ENCODE data around the gene CSF3R. TPM values are rescaled to one million over a fixed set of nuclear protein-coding genes. Genes with fewer than 3 reads are reported as not detected.

Gene CSF3R
- total and polyA plus RNA-seq, 2 experiments from 2014 or later = not detected

DNA sequence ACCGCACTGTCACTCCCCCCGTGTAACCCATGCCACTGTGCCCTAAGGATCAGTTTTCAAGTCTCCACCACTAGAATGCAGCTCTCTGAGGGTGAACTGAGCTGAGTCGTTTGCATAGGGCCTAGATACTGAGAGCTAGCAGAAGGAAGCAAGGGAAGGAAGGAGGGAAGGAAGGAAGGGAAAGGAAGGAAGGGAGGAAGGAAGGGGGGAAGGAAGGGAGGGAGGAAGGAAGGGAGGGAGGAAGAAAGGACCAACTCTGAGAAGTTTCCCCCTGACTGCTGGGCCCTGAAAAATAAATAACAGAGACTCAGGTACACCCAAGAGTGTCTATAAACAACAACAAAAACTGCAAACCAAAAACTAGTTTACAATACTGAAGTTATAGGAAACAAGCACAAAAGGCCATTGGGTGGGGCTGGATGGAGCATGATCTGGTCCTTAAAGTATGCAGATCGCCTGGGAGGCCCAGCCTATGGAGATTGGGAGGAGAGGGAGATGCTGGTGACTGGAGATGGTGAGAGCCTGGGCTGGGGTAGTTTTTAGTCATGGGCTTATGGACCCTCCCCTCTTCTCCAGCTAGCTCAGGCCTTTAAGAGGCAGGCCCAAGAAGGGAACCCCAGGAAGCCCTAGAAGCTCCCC, 16.9 kb downstream of the CSF3R start:
- Mint-ChIP-seq H3K36me3 (ENCODE audit: low read depth) (peaks cover 20% of the 10 kb centered on the region), H3K4me1 (peaks cover 23% of the 10 kb centered on the region), H3K27ac (no peak overlapping the region), H3K4me3 (peak overlapping the region; percentile 97; the same call in 2 of the 3 replicates), H3K9me3 (no peaks in the 10 kb centered on the region), H3K27me3 (ENCODE audit: insufficient read depth, low read depth, poor library complexity) (peaks cover 42% of the 10 kb centered on the region)
- peak overlapping the region; percentile 75 for H3K4me2 ChIP-seq
- no peak overlapping the region for H2AFZ ChIP-seq
- H3K36me3 ChIP-seq (ENCODE audit: insufficient read depth) = peaks cover 5% of the 10 kb centered on the region; the same call in 1 of the 2 replicates
- 0 out of 2 replicates have a peak, but pooled peaks cover 5% of the 10 kb centered on the region for H4K20me1 ChIP-seq (replicated peaks; ENCODE audit: insufficient read depth)
- ATAC-seq = no peak
- H3F3A ChIP-seq (replicated peaks; ENCODE audit: low read depth) = peaks cover 5% of the 10 kb centered on the region
- H3K27ac ChIP-seq (ENCODE audit: low read depth) = no peak overlapping the region
- H3K4me3 ChIP-seq = no peak overlapping the region
- peaks cover 50% of the 10 kb centered on the region for H3K27me3 ChIP-seq (ENCODE audit: insufficient read depth)
- no peak for DNase-seq (ENCODE audit: low spot score)
- no peaks in the 10 kb centered on the region for H3K9me2 ChIP-seq (ENCODE audit: insufficient read depth)
- H3K4me1 ChIP-seq (ENCODE audit: insufficient read depth) = peaks cover 12% of the 10 kb centered on the region; the same call in 1 of the 2 replicates
- H3K79me2 ChIP-seq (replicated peaks; ENCODE audit: insufficient read depth) = peaks cover 7% of the 10 kb centered on the region; the same call in 1 of the 2 replicates
- TF ChIP-seq ZNF331 (CRISPR knock-in tag; IDR thresholded peaks at IDR 0.05; ENCODE audit: low read depth) (no peak), EZH2phosphoT487 (IDR thresholded peaks at IDR 0.05; ENCODE audit: unreplicated experiment) (no peak), STAT1 (IDR thresholded peaks at IDR 0.05; ENCODE audit: unreplicated experiment) (no peak), JUNB (IDR thresholded peaks at IDR 0.05; ENCODE audit: unreplicated experiment) (no peak), CREB1 (CRISPR knock-in tag; IDR thresholded peaks at IDR 0.05; ENCODE audit: low read depth) (no peak)
- TF ChIP-seq, protein P1, sequence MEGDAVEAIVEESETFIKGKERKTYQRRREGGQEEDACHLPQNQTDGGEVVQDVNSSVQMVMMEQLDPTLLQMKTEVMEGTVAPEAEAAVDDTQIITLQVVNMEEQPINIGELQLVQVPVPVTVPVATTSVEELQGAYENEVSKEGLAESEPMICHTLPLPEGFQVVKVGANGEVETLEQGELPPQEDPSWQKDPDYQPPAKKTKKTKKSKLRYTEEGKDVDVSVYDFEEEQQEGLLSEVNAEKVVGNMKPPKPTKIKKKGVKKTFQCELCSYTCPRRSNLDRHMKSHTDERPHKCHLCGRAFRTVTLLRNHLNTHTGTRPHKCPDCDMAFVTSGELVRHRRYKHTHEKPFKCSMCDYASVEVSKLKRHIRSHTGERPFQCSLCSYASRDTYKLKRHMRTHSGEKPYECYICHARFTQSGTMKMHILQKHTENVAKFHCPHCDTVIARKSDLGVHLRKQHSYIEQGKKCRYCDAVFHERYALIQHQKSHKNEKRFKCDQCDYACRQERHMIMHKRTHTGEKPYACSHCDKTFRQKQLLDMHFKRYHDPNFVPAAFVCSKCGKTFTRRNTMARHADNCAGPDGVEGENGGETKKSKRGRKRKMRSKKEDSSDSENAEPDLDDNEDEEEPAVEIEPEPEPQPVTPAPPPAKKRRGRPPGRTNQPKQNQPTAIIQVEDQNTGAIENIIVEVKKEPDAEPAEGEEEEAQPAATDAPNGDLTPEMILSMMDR (conservative IDR thresholded peaks at IDR 0.05; ENCODE audit: low read depth in 2 of 2) = no peak
- TF ChIP-seq, protein P2, sequence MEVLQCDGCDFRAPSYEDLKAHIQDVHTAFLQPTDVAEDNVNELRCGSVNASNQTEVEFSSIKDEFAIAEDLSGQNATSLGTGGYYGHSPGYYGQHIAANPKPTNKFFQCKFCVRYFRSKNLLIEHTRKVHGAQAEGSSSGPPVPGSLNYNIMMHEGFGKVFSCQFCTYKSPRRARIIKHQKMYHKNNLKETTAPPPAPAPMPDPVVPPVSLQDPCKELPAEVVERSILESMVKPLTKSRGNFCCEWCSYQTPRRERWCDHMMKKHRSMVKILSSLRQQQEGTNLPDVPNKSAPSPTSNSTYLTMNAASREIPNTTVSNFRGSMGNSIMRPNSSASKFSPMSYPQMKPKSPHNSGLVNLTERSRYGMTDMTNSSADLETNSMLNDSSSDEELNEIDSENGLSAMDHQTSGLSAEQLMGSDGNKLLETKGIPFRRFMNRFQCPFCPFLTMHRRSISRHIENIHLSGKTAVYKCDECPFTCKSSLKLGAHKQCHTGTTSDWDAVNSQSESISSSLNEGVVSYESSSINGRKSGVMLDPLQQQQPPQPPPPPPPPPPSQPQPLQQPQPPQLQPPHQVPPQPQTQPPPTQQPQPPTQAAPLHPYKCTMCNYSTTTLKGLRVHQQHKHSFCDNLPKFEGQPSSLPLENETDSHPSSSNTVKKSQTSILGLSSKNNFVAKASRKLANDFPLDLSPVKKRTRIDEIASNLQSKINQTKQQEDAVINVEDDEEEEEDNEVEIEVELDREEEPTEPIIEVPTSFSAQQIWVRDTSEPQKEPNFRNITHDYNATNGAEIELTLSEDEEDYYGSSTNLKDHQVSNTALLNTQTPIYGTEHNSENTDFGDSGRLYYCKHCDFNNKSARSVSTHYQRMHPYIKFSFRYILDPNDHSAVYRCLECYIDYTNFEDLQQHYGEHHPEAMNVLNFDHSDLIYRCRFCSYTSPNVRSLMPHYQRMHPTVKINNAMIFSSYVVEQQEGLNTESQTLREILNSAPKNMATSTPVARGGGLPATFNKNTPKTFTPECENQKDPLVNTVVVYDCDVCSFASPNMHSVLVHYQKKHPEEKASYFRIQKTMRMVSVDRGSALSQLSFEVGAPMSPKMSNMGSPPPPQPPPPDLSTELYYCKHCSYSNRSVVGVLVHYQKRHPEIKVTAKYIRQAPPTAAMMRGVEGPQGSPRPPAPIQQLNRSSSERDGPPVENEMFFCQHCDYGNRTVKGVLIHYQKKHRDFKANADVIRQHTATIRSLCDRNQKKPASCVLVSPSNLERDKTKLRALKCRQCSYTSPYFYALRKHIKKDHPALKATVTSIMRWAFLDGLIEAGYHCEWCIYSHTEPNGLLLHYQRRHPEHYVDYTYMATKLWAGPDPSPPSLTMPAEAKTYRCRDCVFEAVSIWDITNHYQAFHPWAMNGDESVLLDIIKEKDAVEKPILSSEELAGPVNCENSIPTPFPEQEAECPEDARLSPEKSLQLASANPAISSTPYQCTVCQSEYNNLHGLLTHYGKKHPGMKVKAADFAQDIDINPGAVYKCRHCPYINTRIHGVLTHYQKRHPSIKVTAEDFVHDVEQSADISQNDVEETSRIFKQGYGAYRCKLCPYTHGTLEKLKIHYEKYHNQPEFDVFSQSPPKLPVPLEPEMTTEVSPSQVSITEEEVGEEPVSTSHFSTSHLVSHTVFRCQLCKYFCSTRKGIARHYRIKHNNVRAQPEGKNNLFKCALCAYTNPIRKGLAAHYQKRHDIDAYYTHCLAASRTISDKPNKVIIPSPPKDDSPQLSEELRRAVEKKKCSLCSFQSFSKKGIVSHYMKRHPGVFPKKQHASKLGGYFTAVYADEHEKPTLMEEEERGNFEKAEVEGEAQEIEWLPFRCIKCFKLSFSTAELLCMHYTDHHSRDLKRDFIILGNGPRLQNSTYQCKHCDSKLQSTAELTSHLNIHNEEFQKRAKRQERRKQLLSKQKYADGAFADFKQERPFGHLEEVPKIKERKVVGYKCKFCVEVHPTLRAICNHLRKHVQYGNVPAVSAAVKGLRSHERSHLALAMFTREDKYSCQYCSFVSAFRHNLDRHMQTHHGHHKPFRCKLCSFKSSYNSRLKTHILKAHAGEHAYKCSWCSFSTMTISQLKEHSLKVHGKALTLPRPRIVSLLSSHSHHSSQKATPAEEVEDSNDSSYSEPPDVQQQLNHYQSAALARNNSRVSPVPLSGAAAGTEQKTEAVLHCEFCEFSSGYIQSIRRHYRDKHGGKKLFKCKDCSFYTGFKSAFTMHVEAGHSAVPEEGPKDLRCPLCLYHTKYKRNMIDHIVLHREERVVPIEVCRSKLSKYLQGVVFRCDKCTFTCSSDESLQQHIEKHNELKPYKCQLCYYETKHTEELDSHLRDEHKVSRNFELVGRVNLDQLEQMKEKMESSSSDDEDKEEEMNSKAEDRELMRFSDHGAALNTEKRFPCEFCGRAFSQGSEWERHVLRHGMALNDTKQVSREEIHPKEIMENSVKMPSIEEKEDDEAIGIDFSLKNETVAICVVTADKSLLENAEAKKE (CRISPR knock-in tag; IDR thresholded peaks at IDR 0.05) = no peak
- TF ChIP-seq, protein P3, sequence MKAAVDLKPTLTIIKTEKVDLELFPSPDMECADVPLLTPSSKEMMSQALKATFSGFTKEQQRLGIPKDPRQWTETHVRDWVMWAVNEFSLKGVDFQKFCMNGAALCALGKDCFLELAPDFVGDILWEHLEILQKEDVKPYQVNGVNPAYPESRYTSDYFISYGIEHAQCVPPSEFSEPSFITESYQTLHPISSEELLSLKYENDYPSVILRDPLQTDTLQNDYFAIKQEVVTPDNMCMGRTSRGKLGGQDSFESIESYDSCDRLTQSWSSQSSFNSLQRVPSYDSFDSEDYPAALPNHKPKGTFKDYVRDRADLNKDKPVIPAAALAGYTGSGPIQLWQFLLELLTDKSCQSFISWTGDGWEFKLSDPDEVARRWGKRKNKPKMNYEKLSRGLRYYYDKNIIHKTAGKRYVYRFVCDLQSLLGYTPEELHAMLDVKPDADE (IDR thresholded peaks at IDR 0.05) = no peak
